SK-N-MC (cell line): ENCODE results near the gene PWP1.

ENCODE experiments used
- EZH2 ChIP-seq: fragments of 200-600 bp; sonication (generic); IDR thresholded peaks from one replicate; pipeline ENCODE4 v1.6.1; 2017; ENCODE audit warnings: antibody characterized with exemption
- FOXP2 ChIP-seq: optimal IDR thresholded peaks from 2 replicates; pipeline ENCODE3; 2011; ENCODE audit warnings: mild to moderate bottlenecking, moderate library complexity; ENCODE audit not compliant: insufficient read depth; ENCODE audit errors: extremely low read length, control extremely low read depth
- POLR2AphosphoS5 ChIP-seq: IDR thresholded peaks from 2 replicates; pipeline ENCODE4 v1.6.1; 2012; ENCODE audit warnings: mild to moderate bottlenecking, low read depth, low read length, borderline replicate concordance

DNA sequence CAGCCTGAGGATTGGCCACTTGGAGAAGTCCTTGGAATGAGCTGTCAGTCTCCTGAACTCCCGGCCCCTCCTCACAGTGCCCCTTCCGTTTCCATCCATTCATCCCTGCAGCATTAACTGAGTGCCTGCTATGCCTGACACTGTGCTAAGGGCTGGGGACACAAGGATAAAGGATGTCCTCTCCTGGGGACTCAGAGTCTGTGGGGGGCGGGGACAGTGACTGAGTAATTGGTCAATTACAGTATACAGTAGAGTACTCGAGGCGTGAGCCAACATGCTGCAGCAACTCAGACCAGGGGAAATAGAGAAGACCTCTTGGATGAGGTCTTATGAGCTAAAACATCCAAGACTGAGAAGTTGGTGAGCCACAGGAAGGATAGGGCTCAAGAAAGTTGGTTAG, 43.4 kb upstream of the PWP1 start:
- TF ChIP-seq FOXP2 (no peak), EZH2 (no peak), POLR2AphosphoS5 (no peak)
